ENCODE results near the gene RNF121. TPM values are rescaled to one million over a fixed set of nuclear protein-coding genes. Genes with fewer than 3 reads are reported as not detected.

RNF121 gene
- total and polyA plus RNA-seq, 4 donors: 10.2 to 31.1 (median 14.2) TPM

DNA sequence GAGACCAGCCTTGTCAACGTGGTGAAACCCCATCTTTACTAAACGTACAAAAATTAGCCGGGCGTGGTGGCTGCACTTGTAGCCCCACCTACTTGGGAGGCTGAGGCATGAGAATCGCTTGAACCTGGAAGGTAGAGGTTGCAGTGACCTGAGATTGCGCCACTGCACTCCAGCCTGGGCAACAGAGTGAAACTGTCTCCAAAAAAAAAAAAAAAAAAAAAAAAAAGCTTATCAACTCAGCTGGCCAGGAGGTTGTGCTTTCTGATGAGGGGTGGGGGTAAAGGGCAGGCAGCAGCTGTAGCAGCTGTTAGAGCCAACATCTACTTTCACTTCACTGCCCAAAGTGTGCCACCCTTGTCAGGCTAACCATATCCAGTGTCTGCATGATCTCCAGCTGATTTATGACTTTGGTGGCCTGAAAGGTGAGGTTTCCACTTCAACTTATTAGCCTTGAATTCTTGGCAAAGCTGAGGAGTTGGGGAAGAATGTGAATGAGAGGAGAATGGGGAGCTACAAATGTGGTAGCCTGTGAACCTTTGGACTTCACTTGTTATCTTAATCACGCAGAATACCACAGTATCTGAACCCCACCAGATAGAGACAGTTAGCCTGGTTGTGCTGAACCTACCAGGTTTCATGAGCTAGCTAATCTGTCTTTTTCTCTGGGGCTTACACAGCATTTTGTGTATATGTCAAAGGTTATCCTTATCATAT lies 19.6 kb downstream of the RNF121 start:
- no peaks in the 10 kb centered on the region for H3K36me3 ChIP-seq (ENCODE audit: control insufficient read depth in 4 of 4, insufficient read depth in 3 of 4, low read depth in 1 of 4, low read length in 3 of 4)
- H3K27ac ChIP-seq (ENCODE audit: low read depth in 1 of 2, low read length in 2 of 2): peak overlapping the region; percentile 80 to 83
- TF ChIP-seq TAF1 (conservative IDR thresholded peaks at IDR 0.05): peak; percentile 12
- peak; percentile 66 for TF ChIP-seq YY1 (IDR thresholded peaks at IDR 0.05)
- TF ChIP-seq, protein P1, sequence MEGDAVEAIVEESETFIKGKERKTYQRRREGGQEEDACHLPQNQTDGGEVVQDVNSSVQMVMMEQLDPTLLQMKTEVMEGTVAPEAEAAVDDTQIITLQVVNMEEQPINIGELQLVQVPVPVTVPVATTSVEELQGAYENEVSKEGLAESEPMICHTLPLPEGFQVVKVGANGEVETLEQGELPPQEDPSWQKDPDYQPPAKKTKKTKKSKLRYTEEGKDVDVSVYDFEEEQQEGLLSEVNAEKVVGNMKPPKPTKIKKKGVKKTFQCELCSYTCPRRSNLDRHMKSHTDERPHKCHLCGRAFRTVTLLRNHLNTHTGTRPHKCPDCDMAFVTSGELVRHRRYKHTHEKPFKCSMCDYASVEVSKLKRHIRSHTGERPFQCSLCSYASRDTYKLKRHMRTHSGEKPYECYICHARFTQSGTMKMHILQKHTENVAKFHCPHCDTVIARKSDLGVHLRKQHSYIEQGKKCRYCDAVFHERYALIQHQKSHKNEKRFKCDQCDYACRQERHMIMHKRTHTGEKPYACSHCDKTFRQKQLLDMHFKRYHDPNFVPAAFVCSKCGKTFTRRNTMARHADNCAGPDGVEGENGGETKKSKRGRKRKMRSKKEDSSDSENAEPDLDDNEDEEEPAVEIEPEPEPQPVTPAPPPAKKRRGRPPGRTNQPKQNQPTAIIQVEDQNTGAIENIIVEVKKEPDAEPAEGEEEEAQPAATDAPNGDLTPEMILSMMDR (IDR thresholded peaks at IDR 0.05; ENCODE audit: low read depth, low read length, missing input control): no peak
- TF ChIP-seq RXRA (IDR thresholded peaks at IDR 0.05): peak; percentile 84 to 89
- TF ChIP-seq NR2F2 (IDR thresholded peaks at IDR 0.05): peak; percentile 70
- TF ChIP-seq RAD21 (IDR thresholded peaks at IDR 0.05): peak in 1 of 2 donors; percentile 32
- TF ChIP-seq, protein P2, sequence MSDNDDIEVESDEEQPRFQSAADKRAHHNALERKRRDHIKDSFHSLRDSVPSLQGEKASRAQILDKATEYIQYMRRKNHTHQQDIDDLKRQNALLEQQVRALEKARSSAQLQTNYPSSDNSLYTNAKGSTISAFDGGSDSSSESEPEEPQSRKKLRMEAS (IDR thresholded peaks at IDR 0.05): peak; percentile 53
- TF ChIP-seq, protein P3, sequence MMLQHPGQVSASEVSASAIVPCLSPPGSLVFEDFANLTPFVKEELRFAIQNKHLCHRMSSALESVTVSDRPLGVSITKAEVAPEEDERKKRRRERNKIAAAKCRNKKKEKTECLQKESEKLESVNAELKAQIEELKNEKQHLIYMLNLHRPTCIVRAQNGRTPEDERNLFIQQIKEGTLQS (IDR thresholded peaks at IDR 0.05): peak; percentile 4
- peak; percentile 95 for TF ChIP-seq SP1 (IDR thresholded peaks at IDR 0.05)
- TF ChIP-seq HNF4G (IDR thresholded peaks at IDR 0.05): peak; percentile 76
- no peak for TF ChIP-seq GABPA (IDR thresholded peaks at IDR 0.05 in 1 of 2, conservative IDR thresholded peaks at IDR 0.05 in 1 of 2)
- peak; percentile 91 to 92 for TF ChIP-seq HNF4A (conservative IDR thresholded peaks at IDR 0.05)
- TF ChIP-seq, protein P4, sequence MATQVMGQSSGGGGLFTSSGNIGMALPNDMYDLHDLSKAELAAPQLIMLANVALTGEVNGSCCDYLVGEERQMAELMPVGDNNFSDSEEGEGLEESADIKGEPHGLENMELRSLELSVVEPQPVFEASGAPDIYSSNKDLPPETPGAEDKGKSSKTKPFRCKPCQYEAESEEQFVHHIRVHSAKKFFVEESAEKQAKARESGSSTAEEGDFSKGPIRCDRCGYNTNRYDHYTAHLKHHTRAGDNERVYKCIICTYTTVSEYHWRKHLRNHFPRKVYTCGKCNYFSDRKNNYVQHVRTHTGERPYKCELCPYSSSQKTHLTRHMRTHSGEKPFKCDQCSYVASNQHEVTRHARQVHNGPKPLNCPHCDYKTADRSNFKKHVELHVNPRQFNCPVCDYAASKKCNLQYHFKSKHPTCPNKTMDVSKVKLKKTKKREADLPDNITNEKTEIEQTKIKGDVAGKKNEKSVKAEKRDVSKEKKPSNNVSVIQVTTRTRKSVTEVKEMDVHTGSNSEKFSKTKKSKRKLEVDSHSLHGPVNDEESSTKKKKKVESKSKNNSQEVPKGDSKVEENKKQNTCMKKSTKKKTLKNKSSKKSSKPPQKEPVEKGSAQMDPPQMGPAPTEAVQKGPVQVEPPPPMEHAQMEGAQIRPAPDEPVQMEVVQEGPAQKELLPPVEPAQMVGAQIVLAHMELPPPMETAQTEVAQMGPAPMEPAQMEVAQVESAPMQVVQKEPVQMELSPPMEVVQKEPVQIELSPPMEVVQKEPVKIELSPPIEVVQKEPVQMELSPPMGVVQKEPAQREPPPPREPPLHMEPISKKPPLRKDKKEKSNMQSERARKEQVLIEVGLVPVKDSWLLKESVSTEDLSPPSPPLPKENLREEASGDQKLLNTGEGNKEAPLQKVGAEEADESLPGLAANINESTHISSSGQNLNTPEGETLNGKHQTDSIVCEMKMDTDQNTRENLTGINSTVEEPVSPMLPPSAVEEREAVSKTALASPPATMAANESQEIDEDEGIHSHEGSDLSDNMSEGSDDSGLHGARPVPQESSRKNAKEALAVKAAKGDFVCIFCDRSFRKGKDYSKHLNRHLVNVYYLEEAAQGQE (IDR thresholded peaks at IDR 0.05): no peak
- TF ChIP-seq EGR1 (IDR thresholded peaks at IDR 0.05; ENCODE audit: low read depth in 2 of 2): no peak
- TF ChIP-seq, protein P5, sequence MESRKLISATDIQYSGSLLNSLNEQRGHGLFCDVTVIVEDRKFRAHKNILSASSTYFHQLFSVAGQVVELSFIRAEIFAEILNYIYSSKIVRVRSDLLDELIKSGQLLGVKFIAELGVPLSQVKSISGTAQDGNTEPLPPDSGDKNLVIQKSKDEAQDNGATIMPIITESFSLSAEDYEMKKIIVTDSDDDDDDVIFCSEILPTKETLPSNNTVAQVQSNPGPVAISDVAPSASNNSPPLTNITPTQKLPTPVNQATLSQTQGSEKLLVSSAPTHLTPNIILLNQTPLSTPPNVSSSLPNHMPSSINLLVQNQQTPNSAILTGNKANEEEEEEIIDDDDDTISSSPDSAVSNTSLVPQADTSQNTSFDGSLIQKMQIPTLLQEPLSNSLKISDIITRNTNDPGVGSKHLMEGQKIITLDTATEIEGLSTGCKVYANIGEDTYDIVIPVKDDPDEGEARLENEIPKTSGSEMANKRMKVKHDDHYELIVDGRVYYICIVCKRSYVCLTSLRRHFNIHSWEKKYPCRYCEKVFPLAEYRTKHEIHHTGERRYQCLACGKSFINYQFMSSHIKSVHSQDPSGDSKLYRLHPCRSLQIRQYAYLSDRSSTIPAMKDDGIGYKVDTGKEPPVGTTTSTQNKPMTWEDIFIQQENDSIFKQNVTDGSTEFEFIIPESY (IDR thresholded peaks at IDR 0.05): peak; percentile 51
- peak; percentile 27 to 68 for TF ChIP-seq JUND (IDR thresholded peaks at IDR 0.05)
- TF ChIP-seq FOXA2 (IDR thresholded peaks at IDR 0.05): peak; percentile 53
- peak; percentile 35 for TF ChIP-seq FOXA1 (IDR thresholded peaks at IDR 0.05)
- no peak overlapping the region for H3K9ac ChIP-seq (ENCODE audit: low read depth in 1 of 2, low read length in 2 of 2)
- H3K9me3 ChIP-seq (ENCODE audit: control insufficient read depth in 4 of 4, low read length in 3 of 4): no peaks in the 10 kb centered on the region
- DNase-seq (ENCODE audit: low spot score): peak; percentile 44
- 29% methylated on average over 7 of the region's 7 CpGs for WGBS
- peak overlapping the region in 2 of 3 donors; percentile 4 to 14 for H3K4me3 ChIP-seq (ENCODE audit: low read depth in 1 of 3, low read length in 3 of 3)
- no peaks in the 10 kb centered on the region for H3K27me3 ChIP-seq (ENCODE audit: control insufficient read depth in 4 of 4, insufficient read depth in 4 of 4, low read length in 3 of 4)
- peaks cover 14 to 33% (median 25%) of the 10 kb centered on the region in 4 donors for H3K4me1 ChIP-seq (ENCODE audit: control insufficient read depth in 4 of 4, insufficient read depth in 4 of 4, low read length in 3 of 4)
